ENCODE results near the gene NBPF1.
"Not testable (repeated sequence)": the region's sequence is repeated elsewhere in the genome, so short reads cannot be mapped to it uniquely, and the experiment has no call there.

The NBPF1 gene

GRCh38 chr1:16621681-16622315 is 8.4 kb upstream of the NBPF1 start:
- DNase-seq (ENCODE audit: low read depth in 2 of 2), result not testable (repeated sequence)

- no peak for DNase-seq (ENCODE audit: low read depth in 2 of 2)
These were observed 7.9 kb upstream of the NBPF1 start for GRCh38 chr1:16621300-16621658.

- DNase-seq (ENCODE audit: low read depth in 2 of 2), result not testable (repeated sequence)
These were observed 6.6 kb upstream of the NBPF1 start for GRCh38 chr1:16619803-16620501.

- no peak for DNase-seq (ENCODE audit: low read depth in 2 of 2)
These were observed 5.4 kb upstream of the NBPF1 start for GRCh38 chr1:16618719-16619118.

GRCh38 chr1:16617778-16618580 is 4.6 kb upstream of the NBPF1 start:
- no peak for DNase-seq (ENCODE audit: low read depth in 2 of 2)

- DNase-seq (ENCODE audit: low read depth in 2 of 2), result no peak
These were observed 3.8 kb upstream of the NBPF1 start for GRCh38 chr1:16617114-16617631.

- DNase-seq (ENCODE audit: low read depth in 2 of 2), result no peak
These were observed 2.2 kb upstream of the NBPF1 start for GRCh38 chr1:16615253-16616252.

GRCh38 chr1:16614361-16615252 is 1.2 kb upstream of the NBPF1 start:
- no peak for DNase-seq (ENCODE audit: low read depth in 2 of 2)

GRCh38 chr1:16612332-16613172 is 812 bp downstream of the NBPF1 start:
- DNase-seq (ENCODE audit: low read depth in 2 of 2), result no peak

- not testable (repeated sequence) for DNase-seq (ENCODE audit: low read depth in 2 of 2)
These were observed 1.4 kb downstream of the NBPF1 start for GRCh38 chr1:16611981-16612331.

GRCh38 chr1:16611164-16611563 is 2.2 kb downstream of the NBPF1 start:
- DNase-seq (ENCODE audit: low read depth in 2 of 2), result not testable (repeated sequence)

- DNase-seq (ENCODE audit: low read depth in 2 of 2), result not testable (repeated sequence)
These were observed 2.8 kb downstream of the NBPF1 start for GRCh38 chr1:16610553-16610952.

- not testable (repeated sequence) for DNase-seq (ENCODE audit: low read depth in 2 of 2)
These were observed 3.6 kb downstream of the NBPF1 start for GRCh38 chr1:16609761-16610160.

- DNase-seq (ENCODE audit: low read depth in 2 of 2), result no peak
These were observed 4.4 kb downstream of the NBPF1 start for GRCh38 chr1:16608838-16609560.

GRCh38 chr1:16607853-16608815 is 5.2 kb downstream of the NBPF1 start:
- not testable (repeated sequence) for DNase-seq (ENCODE audit: low read depth in 2 of 2)

- no peak for DNase-seq (ENCODE audit: low read depth in 2 of 2)
These were observed 5.9 kb downstream of the NBPF1 start for GRCh38 chr1:16607433-16607851.

- not testable (repeated sequence) for DNase-seq (ENCODE audit: low read depth in 2 of 2)
These were observed 6.5 kb downstream of the NBPF1 start for GRCh38 chr1:16606666-16607432.
